ENCODE measurements around the gene FTO. TPM values are rescaled to one million over a fixed set of nuclear protein-coding genes. Genes with fewer than 3 reads are reported as not detected.

Gene FTO
- total and polyA plus RNA-seq, 2 of the 8 experiments (the other 6 are each of a cell fraction or from before 2014, with no cell fraction given) = 34.5 to 59.8 TPM

DNA sequence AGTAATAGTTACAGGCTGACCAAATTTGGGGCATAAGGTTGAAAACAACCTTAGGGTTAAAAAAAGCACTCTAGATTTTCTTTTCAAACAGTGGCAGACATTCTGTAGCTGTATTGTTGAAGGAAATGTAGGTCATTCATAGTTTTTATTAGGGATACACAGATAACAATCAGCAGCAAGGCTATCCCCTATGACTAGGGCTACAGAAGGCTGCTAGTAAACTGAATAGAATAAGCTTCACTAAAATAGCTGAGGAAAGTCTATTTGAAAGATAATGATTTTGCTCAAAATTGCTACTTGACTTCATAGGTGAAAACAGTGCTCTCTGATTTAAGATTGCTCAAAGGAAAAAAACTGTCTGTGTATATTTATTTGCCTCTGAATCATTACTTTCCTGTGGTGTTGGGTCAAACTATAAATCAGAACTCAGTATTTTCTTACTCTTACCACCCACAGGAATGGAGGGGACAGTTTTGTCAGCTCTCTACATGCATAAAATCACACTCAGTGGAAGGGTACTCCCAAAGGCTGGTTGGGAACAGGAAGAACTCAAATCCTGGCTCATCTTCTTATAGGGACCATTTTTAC, 25.1 kb upstream of the FTO start (continued):
- TF ChIP-seq KDM5A (IDR thresholded peaks at IDR 0.05; ENCODE audit: low read length) = no peak

All from H1 (cell line).